ENCODE data around the gene STK16. TPM values are rescaled to one million over a fixed set of nuclear protein-coding genes. Genes with fewer than 3 reads are reported as not detected.
A peak's percentile ranks its signal among the peaks of the same experiment; 100 is the strongest.

STK16 gene
- total and polyA plus RNA-seq, 2 of the 4 experiments (the other 2 are of a cell fraction): 44.4 to 50.1 TPM

DNA sequence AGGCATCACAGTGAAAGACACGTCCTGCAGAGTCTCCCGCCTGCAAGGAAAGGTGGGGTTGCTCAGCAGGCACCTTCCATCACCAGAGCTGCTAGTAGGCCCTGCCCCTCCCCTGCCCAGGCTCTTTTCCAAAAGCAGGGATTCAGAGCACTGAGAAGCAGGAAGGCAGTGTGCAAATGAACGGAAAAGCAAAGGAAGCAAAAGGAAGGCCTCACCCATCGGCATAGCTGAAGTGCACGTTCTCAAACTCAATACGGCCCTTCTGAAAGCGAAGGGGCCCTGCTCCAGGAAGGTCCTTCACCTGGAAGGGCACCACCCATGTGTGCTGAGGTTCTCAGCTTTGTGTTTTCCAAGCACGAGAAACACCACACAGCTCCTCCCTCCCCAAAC, 32.3 kb upstream of the STK16 start:
- Histone ChIP-seq H2BK5ac (ENCODE audit: low read depth, low read length, poor library complexity, severe bottlenecking) (no peak overlapping the region), H4K5ac (ENCODE audit: low read depth, low read length) (no peak overlapping the region), H3K4me1 (ENCODE audit: control insufficient read depth, insufficient read depth, low read length) (peaks cover 5% of the 10 kb centered on the region), H3K14ac (replicated peaks; ENCODE audit: low read depth, low read length) (no peak overlapping the region), H3K18ac (ENCODE audit: low read depth, low read length) (no peak overlapping the region), H3K36me3 (ENCODE audit: control insufficient read depth, insufficient read depth, low read length) (peaks cover 59% of the 10 kb centered on the region), H4K20me1 (ENCODE audit: insufficient read depth, low read length) (peaks cover 9% of the 10 kb centered on the region), H2BK120ac (ENCODE audit: low read depth, low read length) (no peak overlapping the region), H3K9me3 (ENCODE audit: control insufficient read depth, insufficient read depth, low read length) (no peaks in the 10 kb centered on the region), H3K23ac (ENCODE audit: low read depth, low read length) (no peak overlapping the region), H2AFZ (replicated peaks; ENCODE audit: low read length, poor library complexity) (no peak overlapping the region), H4K91ac (ENCODE audit: insufficient read depth, low read depth, low read length) (no peak overlapping the region), H3K27me3 (ENCODE audit: control insufficient read depth, insufficient read depth, low read length) (no peaks in the 10 kb centered on the region), H3K4me2 (ENCODE audit: low read depth, low read length) (no peak overlapping the region), H3K4ac (ENCODE audit: low read depth, low read length) (no peak overlapping the region), H2BK15ac (ENCODE audit: low read depth, low read length) (no peak overlapping the region), H3K9ac (ENCODE audit: low read depth, low read length) (no peak overlapping the region), H3K4me3 (ENCODE audit: insufficient read depth, low read depth, low read length) (no peak overlapping the region), H2AK9ac (replicated peaks; ENCODE audit: low read depth, low read length, poor library complexity) (peak overlapping the region; percentile 5), H2BK20ac (ENCODE audit: low read depth, low read length) (no peak overlapping the region), H2AK5ac (ENCODE audit: low read depth, low read length) (no peak overlapping the region), H3K27ac (ENCODE audit: insufficient read depth, low read length) (no peak overlapping the region), H3K9me1 (ENCODE audit: insufficient read depth, low read length) (peaks cover 9% of the 10 kb centered on the region), H3K79me1 (ENCODE audit: low read depth in 1 of 2, low read length in 2 of 2) (peaks cover 8 to 31% of the 10 kb centered on the region in 2 experiments; a peak in 3 of 4 replicates), H4K8ac (ENCODE audit: low read depth in 2 of 2, low read length in 2 of 2) (no peak overlapping the region), H3K56ac (ENCODE audit: extremely low read depth, insufficient read depth, low read length) (no peak overlapping the region)
- dilution Hi-C loops (cut with HindIII; ENCODE audit: low sequenced_read_pairs, unreplicated experiment) (no loop called here), in situ Hi-C loops (cut with MboI; ENCODE audit: low sequenced_read_pairs) (no loop called here), intact Hi-C loops (cut with micrococcal nuclease) (no loop called here)
- TF ChIP-seq ELK1 (IDR thresholded peaks at IDR 0.05; ENCODE audit: borderline replicate concordance, low read depth, low read length) (no peak), USF2 (IDR thresholded peaks at IDR 0.05; ENCODE audit: low read depth, low read length) (no peak), CHD1 (IDR thresholded peaks at IDR 0.05; ENCODE audit: low read depth, low read length) (no peak), FOS (IDR thresholded peaks at IDR 0.05; ENCODE audit: low read depth, low read length) (no peak), RCOR1 (IDR thresholded peaks at IDR 0.05; ENCODE audit: insufficient replicate concordance, low read length) (no peak), RAD21 (IDR thresholded peaks at IDR 0.05; ENCODE audit: low read length) (no peak), BHLHE40 (IDR thresholded peaks at IDR 0.05; ENCODE audit: low read depth, low read length) (no peak)
- no TSS peak for BruUV-seq (replicated peaks)
- POLR2A ChIA-PET (ENCODE audit: unreplicated experiment): no interaction called here
- DNase-seq (no peak), ATAC-seq (ENCODE audit: low read depth) (no peak)
- CTCF ChIA-PET: no interaction called here
- no CpG with 5 or more reads among the region's 8 CpGs for WGBS, 2 experiments (ENCODE audit: extremely low coverage in 2 of 2, insufficient read length in 1 of 2)

All from IMR-90 (cell line).